HuH-7 (cell line): ENCODE results near the gene ACSBG1.
"Not testable (repeated sequence)": the region's sequence is repeated elsewhere in the genome, so short reads cannot be mapped to it uniquely, and the experiment has no call there.

Experiments
- DNase-seq: peaks from one replicate; pipeline ENCODE4 v3.0.0; 2011; ENCODE audit warnings: low spot score

The ACSBG1 gene

GRCh38 chr15:78251136-78251535, 16.8 kb upstream of the ACSBG1 start:
- DNase-seq: no peak

DNA sequence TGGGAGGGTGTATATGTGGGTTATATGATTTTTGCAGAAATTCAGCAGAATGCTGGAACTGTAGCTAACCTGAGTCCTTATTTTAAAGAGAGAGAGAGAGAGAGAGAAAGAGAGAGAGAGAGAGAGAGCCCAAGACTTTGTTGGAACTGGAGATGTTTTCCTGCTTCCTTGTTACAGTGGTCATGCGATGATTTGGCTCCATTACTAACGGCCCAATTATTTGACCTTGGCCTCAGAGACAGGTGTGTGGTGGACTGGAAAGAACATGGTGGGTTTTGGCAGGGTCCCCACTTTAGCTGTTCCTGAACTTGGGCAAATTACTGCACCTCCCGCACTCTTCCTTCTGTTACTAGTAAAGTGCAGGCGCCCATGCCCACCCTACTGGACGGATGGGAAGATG, 14.8 kb upstream of the ACSBG1 start:
- DNase-seq: no peak

DNA sequence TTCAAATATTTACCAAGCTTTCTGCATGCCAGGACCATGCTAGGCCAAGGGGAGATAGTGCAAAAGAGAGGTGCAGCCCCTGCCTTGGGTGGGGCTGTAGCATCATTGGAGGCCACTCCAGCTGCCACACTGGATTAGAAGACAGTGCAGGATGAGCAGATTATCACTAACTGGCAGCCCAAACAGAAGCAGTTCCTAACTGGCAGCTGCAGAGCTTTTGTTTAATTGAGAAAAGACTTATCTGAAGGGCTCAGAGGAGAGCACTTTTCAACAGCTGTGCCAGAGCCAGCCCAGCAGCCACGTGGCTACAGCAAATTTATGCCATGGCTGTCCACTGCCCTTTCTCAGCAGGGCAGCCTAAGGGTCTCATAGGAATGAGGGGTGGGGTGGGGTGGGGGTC, 13.5 kb upstream of the ACSBG1 start:
- no peak for DNase-seq

- DNase-seq: not testable (repeated sequence)
Measured at GRCh38 chr15:78245976-78246620, 11.7 kb upstream of the ACSBG1 start.

DNA sequence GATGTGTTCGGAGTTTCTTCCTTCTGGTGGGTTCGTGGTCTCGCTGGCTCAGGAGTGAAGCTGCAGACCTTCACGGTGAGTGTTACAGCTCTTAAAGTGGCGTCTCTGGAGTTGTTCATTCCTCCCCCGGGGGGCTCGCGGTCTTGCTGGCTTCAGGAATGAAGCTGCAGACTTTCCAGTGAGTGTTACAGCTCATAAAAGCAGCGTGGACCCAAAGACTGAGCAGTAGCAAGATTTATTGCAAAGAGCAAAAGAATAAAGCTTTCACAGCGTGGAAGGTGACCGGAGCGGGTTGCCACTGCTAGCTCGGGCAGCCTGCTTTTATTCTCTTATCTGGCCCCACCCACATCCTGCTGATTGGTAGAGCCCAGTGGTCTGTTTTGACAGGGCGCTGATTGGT, 11.0 kb upstream of the ACSBG1 start:
- DNase-seq: not testable (repeated sequence)

DNA sequence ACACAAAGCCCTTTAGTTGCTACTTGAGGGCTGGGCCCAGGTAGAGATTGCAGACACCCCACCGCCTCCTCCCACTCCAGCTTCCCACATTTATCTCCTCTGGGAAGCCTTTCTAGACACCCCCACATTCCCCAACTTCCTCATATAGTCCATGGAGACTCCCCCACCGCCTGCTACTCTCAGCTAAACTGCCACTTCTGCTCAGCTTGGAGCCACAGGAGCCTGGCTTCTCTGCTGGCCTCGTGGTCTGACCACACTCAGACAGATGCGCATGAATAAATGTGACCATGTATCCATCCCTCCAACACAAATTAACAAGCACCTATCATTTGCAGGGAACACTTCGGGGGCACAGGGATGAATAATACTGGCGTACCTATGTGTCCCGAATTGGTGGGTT, 10.5 kb upstream of the ACSBG1 start:
- no peak for DNase-seq

DNA sequence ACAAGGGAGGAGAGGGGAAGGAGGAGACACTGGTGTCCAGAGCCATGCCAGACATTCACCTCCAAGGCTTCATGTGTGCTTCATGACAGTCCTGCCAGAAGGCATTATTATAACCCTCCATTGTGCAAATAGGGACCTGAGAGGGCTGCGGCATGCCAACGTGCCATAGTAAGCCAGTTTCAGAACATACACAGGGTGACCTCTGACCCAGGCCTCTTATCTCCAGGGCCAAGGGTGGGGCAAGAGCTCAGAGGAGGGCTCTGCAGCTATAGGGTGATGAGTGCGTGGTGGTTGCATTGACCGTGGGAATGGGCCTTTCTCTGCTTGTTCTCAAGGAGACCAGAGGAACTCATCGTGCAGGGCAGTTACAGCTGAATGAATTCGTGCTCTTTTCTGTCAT, 9.7 kb upstream of the ACSBG1 start:
- DNase-seq: no peak

DNA sequence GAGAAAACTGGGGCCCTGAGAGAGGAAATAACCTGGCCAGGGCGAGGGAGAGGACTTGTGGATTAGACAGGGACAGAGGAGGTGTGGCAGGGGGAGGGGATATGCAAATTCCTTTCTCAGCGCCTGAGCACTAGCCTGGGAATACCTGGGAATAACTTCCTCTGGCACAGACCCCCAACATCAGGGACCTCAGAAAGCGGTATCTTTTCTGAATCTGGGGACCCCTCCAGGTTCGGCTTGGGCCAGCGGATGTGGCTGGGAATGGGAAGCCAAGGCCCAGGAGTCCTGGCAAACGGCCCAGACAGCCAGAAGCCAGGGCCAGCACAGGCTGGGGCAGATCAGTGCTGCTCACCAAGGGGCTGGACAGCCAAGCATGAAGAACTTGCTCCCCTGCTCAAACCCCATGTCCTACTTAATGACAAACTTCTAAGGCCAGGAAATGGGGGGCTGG, 9.2 kb upstream of the ACSBG1 start:
- no peak for DNase-seq

- DNase-seq: no peak
Measured at GRCh38 chr15:78243058-78243457, 8.7 kb upstream of the ACSBG1 start.

DNA sequence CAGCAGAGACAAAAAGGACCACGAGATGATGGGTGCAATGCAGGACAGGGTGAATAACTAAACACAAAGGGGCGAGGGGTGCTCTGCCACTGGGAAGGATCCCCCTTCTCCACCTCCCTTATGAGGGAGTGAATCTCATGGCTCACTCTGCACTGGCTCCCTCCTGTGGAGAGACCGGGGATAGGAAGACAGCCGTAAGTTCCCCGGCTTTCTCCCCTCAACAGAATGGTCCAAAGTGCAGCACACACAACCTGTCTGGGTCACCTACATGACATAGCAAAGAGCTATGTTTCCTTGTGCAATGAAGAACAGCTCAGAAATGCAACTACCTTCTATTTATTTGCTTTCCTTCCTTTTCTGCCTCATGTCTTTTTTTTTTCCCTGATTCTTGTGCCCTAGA, 7.8 kb upstream of the ACSBG1 start:
- DNase-seq: peak; percentile 69

DNA sequence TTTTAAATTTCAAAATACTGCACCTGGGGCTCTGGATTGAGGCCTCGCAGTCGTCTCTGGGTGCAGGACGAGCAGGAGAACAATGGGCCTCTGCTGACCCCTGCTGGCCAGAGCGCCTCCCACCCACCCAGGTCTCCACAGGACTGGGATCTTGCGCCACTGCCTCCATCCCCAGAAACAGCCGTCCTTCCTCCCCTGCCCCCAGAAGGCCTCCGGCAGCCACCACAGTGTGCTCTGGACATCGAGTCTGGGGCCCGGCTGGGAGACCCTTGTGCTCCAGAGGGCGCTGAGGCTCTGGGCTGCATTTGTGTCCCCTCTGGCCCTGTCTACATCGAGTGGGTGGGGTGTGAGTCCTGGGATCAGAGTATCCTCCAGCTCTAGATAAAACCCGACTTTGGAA, 6.7 kb upstream of the ACSBG1 start:
- peak; percentile 96 for DNase-seq

GRCh38 chr15:78239811-78240210, 5.4 kb upstream of the ACSBG1 start:
- DNase-seq: no peak

GRCh38 chr15:78237146-78237545, 2.8 kb upstream of the ACSBG1 start:
- DNase-seq: no peak

GRCh38 chr15:78236491-78236890, 2.1 kb upstream of the ACSBG1 start:
- DNase-seq: no peak

- no peak for DNase-seq
Measured at GRCh38 chr15:78233496-78233895, 869 bp downstream of the ACSBG1 start.

DNA sequence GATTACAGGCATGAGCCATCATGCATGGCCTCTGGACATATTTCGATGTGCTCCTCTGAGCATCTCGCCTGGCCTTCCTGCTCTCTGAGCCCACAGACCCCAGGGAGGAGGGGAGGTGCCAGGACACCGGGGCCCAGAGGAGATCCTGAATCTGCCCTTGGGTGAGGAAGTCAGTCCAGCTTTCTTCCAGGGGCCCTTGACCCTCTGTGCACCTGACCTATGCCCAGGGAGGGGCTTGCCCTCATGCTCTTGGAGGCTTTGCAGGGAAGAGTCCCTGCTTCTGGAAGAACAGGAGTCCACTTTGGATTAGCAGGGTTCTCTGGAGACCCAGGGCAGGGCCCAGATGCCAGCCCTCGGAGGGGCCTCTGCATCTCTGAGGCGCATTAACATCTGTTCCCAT, 1.4 kb downstream of the ACSBG1 start:
- no peak for DNase-seq

DNA sequence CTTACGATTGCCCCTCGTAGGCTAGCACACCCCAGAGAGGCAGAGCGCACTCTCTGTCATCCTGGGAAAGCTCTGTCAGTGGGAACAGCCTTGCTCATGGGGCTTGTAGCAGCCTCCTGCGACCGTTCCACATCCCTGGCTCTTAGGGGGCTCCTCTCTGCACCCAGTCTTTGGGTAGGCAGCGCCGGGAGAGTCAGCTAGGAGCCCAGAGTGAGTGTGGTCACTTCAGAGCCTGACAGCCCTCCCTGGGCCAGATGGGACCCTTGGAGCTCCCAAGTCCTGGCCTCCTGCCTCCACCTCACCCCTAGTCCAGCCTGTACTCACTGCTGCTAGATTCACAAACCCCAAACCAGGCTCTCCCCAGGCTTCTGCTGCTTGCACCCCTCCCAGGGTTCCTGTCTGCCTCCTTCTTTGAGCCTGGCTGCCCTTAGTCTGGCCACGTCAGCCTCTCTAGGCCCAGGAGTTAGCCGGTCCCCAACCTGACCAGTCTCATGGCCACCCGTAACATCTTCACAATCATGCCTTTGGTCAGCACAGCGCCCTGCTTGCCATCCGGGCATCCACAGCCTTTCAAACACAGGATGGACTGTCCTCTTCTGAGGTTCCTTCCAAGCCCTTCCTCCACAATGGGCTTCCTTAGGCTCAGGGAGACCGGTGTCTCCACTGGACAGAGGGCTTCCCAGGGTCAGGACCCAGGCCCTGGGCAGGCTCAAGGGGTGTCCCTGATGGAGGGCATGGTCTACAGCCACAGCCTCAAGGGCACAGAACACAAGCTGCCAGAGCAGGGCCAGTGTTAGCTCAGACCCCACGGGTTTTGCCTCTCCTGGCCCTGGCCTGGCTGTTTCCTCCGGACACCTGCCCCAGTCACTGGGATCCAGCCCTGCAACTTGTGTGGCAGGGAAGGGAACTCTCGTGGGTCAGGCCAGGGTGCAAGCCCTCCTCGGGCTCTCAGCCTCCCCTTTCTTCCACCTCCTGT, 4.6 kb downstream of the ACSBG1 start:
- no peak for DNase-seq

DNA sequence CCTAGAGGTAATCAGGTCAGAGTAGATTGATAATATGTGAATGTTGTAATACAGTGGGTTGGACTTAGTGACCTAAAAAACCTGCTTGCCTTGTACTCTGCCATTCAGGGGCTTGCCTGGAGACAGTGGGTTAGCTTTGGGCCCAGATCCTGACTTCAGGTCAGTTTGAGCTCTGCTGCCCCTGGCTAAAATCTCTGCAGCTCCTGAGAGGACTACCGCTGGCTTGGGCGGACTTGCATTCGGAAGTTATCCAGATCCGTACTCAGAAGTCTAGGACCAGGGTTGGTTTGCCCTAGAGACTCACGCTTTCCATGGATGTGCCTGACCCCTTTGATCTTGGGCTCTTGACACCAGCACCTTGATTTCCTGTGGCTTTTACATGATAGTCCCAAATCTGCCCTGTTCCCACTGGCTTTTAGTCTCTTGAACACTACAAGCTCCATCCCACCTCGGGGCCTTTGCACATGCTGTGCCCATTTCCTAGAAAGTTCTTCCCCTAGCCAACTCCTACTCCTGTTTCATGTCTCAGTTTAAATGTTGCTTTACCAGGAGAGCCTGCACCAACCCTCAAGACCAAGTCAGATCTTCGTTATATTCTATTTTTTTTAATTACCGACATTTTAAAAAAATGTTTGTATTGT, 5.9 kb downstream of the ACSBG1 start:
- DNase-seq: no peak

- no peak for DNase-seq
Measured at GRCh38 chr15:78225783-78226541, 8.4 kb downstream of the ACSBG1 start.

GRCh38 chr15:78224023-78224411, 10.3 kb downstream of the ACSBG1 start:
- no peak for DNase-seq

DNA sequence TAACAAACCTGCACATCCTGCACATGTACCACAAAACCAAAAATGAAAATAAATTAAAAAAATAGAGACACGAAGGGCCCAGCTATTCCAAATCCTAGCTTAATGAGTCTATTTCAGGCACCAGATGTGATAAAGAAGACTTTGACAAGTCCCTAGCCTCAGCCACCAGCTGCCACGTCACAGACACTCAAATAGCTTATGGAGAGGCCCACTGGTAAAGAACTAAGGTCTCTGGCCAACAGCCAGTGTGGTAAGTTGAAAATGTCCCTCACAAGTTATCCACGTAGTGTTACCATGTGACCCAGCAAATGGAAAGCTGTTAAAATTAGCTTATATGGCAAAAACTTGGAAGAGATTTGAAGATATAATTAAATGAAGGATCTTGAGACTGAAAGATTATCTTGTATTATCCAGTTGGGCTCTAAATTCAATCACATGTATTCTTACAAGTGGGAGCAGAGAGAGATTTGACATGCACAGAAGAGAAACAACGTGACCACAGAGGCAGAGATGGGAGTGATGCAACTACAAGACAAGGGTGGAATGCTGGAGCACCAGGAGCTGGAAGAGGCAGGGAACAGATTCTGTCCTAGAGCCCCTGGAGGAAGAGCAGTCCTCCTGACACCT, 10.9 kb downstream of the ACSBG1 start:
- no peak for DNase-seq
